OCI-LY3 (cell line): ENCODE measurements around the gene HAPSTR1.
"Not testable (repeated sequence)": the region's sequence is repeated elsewhere in the genome, so short reads cannot be mapped to it uniquely, and the experiment has no call there.

Experiments
- CTCF ChIP-seq: fragments of 200-600, 300-600 bp; sonication (generic); IDR thresholded peaks from 2 replicates; pipeline ENCODE4 v1.5.1; 2014; ENCODE audit warnings: antibody characterized with exemption, low read length, low read depth
- EZH2phosphoT487 ChIP-seq: fragments of 200-600 bp; shearing (Covaris generic); IDR thresholded peaks from 2 replicates; pipeline ENCODE4 v1.6.1; 2018; ENCODE audit warnings: antibody characterized with exemption, mixed run types, low read depth

DNA sequence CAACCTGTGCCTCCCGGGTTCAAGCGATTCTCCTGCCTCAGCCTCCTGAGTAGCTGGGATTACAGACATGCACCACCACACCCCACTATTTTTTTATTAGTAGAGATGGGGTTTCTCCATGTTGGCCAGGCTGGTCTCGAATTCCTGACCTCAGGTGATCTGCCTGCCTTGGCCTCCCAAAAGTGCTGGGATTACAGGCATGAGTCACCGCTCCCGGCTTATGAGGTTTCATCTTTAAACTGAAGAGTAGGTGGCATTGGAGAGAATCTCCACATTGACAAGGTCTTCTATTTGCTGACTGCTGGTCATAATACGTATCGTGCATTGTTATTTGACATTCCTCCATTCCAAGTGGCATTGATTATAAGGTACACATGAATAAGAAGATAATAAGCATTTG, 3.7 kb upstream of the HAPSTR1 start:
- not testable (repeated sequence) for TF ChIP-seq CTCF, EZH2phosphoT487
